CD4-positive, alpha-beta T cell treated with Interleukin-17A for 4 hours (primary cell): ENCODE measurements around the gene PDIA6.
"Not testable (repeated sequence)": the region's sequence is repeated elsewhere in the genome, so short reads cannot be mapped to it uniquely, and the experiment has no call there.

Source experiments
- DNase-seq: peaks from one replicate; pipeline ENCODE4 v3.0.0-alpha.2; 2020; ENCODE audit warnings: mixed read lengths

Gene PDIA6

DNA sequence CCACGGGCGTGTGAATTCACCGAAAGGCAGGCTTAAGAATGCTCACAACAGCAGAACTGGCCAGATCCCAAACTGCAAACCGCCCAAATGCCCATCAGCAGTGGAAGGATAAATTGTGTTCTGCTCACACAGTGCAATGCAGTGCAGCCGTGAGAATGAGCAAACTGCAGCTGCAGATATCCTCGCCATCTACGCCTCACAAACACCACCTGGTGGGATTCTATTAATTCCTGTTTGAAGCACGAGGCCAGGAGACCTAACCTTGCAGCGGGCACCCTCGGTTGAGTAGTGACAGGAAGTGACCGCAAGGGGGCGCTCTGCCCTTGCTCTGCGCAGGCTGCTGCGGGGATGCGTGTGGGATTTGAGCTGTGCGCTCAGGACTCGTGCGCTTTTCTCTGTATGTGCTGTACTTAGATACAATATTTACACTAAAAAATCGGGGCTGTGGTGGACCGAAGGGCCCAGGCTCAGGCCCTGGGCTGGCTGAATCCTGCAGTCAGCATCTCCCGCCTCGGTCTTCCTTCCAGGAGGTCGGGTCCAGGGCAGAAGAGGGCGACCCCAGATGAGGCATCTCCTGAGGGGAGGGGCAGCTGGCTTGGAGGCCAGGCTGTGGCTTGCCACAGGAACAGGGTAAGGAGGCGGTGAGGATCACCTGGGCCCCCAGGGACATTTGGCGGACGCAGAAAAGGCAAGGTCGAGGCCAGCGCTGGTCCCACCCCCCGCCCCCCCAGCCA is 19.8 kb upstream of the PDIA6 start:
- DNase-seq = peak; percentile 87

DNA sequence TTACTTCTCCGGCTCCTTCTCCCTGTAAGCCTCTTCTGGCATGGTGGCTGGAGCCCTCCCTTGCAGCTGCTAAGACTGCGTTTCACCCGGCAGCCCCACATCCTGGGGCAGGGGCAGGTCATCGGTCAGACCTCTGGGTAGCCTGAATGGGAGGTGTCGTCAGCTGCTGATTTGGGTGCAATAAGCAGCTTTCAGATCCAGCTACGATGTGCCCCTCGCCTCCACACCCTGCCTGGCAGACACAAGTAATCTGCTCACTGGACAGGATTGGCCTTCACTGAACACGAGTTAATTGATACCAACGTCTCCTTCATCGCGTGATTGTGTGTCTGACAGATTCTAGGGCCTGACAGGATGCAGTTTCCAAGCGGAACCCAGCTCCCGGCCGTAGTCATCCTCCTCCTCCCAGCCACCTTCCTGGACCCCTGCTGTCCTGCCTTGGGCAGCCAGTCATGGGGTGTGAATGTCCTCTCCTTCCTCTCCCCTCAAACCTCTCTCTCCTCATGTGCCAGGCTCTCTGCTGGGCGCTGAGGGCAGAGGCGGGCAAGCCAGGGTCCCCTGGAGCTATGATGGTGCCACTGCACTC is 18.9 kb upstream of the PDIA6 start:
- no peak for DNase-seq

DNA sequence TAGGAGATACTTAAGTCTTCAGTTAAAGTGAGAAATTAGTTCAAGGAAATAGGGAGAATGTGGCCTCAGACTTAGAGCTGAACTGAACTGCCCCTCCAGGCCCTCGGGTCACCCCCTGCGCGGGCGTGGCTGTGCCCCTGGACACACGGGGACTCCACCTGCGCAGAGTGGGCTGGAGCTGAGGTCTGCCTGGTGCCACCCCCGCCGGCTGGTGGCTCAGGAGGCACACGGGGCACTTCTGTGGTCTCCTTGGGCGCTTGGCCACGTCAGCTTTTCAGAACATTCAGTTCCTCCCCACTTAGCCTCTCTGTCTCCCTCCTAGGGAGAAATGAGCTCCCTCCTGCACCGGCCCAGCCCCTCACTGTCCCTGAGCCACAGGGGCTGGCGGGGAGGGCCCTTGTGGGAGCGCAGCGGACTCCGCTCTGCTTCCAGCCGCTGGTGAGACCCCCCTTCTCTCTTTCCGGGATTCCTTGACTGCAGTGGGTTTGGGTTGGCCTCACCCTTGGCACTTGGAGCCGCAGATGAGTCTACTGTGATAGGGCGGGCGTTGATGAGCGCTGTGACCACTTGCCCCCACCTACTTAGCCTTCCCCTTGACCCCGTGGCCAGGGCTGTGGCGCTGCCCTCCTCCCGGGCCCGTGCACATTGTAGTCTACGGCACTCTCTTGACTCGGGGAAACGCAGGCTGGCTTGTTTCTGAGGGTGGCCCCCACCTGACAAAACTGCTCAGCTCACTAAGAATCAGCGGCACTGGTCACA is 18.2 kb upstream of the PDIA6 start:
- DNase-seq = no peak

GRCh38 chr2:10830203-10830602 is 17.6 kb upstream of the PDIA6 start:
- no peak for DNase-seq

DNA sequence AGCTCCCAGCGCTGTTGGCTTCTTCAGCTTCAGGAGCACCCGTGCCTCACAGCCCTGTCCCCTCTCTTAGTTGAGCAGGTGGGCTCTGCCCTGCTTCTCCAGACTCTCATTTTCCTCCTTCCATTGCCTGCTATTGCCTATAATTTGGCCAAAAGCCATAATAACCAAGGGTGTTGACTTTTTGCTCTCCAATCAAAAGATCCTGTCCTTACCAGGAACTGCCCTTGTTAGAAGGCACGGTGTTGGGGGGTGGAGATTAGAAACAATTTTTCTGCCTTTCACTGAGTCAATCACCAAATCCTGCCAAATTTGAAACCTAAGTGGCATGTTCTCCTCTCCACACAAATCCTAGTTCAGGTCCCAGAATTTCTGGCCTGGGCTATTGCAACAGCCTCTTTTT is 16.7 kb upstream of the PDIA6 start:
- DNase-seq = no peak

- no peak for DNase-seq
Measured at GRCh38 chr2:10828346-10828745, 15.8 kb upstream of the PDIA6 start.

DNA sequence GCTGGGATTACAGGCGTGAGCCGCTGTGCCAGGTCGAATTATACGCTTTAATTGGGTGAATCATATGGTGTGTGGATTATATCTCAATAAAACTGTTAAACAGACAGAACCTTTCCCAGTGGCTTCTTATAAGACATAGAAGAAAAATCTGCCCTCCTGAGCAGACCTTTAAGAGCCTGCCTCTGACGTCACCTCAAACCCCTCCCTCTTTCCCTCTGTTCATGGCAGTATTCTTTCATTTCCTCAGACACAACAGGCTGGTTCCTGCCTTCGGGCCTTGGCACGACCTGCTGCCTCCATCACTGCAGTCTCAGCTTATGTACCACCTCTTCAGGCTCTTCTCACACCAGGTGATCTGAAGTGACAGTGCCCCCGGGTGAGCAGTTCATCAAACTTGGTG is 14.0 kb upstream of the PDIA6 start:
- DNase-seq = no peak

- DNase-seq = no peak
Measured at GRCh38 chr2:10826026-10826425, 13.4 kb upstream of the PDIA6 start.

- no peak for DNase-seq
Measured at GRCh38 chr2:10824191-10824590, 11.6 kb upstream of the PDIA6 start.

DNA sequence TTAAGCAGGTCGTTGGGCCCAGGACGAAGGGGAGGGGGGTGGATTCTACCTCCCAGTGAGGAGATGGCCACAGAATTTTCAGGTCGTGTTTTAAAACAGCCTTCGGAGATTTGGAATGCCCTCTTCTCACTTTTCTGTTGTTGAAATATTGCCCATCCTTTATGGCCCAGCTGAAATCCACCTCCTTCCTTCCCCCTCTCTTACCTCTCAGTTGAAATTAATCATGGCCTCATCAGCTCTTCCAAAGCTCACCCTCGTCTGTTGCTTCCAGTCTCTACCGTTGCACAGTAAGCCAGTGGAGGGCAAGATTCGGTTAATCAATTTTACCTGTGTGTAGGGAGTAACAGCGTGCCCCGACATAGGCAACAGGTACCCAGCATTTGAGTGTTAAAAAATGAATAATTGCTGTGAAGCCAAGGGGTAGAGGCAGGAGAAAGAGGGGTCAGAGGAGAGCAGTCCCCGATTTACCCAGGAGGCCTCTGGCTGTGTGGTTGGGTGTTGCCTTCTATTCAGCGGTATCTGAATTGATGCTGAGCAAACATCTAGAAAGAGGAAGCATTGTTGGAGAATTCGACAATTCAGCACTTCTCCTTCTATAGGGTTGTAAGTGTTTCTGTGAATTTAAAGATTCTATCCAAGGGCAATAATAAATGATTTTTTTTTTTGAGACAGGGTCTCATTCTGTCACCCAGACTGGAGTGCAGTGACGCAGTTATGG is 8.6 kb upstream of the PDIA6 start:
- DNase-seq = no peak

DNA sequence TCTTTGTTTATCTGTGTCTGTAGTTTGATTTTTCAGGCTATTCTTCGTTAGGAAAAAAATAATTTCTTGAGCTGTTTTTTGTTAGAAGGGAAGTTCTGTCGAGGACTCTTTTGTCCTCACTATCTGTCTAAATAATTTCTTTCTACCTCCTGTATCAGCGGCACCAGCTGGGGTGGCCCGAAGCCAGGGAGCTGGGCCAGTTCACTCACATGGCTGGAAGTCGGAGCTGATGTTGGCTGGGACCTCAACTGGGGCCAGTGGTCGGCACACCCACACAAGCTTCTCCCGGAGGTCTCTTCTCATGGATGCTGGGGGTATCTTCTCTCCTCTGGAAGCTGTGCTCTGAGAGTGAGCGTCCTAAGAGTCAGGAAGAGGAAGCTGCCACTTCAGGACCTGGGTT is 8.0 kb upstream of the PDIA6 start:
- no peak for DNase-seq

GRCh38 chr2:10819714-10820314 is 7.2 kb upstream of the PDIA6 start:
- DNase-seq = no peak

DNA sequence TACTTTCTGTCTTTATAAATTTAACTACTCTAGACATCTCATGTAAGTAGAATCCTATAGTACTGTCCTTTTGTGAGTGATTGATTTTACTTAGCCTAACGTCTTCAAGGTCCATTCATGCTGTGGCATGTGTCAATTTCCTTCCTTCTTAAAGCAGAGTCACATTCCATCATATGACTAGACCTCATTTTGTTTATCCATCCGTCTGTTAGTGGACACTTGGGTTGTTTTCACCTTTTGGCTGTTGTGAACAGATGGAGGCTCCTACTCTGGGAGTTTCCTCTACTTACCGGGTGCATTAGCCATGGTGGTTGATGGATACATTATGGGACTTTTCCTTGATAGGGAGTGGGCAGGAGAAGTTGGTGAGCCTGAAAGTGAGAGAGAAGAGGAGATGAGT is 6.4 kb upstream of the PDIA6 start:
- DNase-seq = no peak

DNA sequence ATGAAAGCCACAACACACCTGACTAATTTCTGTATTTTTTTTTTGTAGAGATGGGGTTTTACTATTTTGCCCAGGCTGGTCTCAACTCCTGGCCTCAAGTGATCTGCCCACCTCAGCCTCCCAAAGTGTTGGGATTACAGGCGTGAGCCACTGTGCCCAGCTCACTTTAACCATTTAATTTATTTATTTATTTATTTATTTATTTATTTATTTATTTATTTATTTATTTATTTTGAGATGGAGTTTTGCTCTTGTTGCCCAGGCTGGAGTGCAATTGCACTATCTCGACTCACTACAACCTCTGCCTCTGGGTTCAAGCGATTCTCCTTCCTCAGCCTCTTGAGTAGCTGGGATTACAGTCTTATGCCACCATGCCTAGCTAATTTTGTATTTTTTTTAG is 5.7 kb upstream of the PDIA6 start:
- not testable (repeated sequence) for DNase-seq

DNA sequence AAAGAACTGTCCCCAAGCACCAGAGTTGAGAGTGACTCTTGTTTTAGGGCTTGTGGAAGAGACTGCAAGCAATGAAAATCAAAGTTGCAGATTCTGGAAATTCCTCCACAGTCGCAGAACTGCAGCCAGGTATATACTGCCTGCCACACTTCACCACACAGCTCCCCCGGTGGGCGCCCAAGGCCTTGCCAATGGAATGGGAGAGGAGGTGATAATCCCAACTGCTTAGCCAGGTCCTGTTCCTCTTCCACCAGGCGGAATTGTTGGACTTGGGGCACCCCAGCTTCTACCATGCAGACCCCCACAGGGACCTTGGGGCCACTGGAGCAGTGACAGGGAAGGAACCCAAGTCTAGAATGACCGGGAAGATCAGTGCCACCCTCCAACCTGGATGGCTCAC is 4.8 kb upstream of the PDIA6 start:
- DNase-seq = peak; percentile 32

GRCh38 chr2:10814571-10815331 is 2.2 kb upstream of the PDIA6 start:
- no peak for DNase-seq

GRCh38 chr2:10814142-10814541 is 1.6 kb upstream of the PDIA6 start:
- DNase-seq = no peak

DNA sequence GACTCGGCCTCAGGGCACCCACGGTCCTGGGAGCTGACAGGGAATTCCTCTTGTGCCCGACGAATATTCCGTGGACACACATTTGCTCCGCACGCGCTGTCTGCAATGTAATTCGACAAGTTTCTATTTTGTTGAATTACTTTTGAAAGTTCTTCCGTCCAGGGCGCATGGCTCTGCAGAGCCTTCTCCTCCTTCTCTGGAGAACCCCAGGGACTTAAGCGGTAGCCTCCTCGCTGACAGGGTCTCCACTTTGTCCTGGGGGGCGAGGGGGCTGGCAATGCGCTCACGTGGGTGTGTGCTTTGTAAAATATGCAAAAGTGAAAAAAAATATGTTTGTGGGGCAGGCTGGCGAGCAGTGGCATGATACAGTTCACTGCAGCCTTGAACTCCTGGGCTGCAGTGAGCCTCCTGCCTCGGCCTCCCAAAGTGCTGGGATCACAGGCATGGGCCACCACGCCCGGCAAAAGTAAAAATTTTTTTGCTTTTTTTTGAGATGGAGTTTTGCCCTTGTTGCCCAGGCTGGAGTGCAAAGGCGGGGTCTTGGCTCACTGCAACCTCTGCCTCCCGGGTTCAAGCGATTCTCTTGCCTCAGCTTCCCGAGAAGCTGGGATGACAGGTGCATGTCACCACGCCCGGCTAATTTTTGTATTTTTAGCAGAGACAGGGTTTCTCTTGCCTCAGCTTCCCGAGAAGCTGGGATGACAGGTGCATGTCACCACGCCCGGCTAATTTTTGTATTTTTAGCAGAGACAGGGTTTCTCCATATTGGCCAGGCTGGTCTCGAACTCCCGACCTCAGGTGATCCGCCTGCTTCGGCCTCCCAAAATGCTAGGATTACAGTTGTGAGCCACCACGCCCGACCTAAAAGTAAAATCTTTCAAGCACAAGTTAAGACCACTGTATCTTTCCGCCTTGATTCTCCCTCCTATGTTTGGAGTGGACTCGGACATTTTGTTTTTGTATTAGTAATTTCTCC is 866 bp upstream of the PDIA6 start:
- not testable (repeated sequence) for DNase-seq

- DNase-seq = no peak
Measured at GRCh38 chr2:10811517-10811916, 1.1 kb downstream of the PDIA6 start.

GRCh38 chr2:10810202-10811161 is 2.1 kb downstream of the PDIA6 start:
- no peak for DNase-seq
